HL-60 (cell line): ENCODE results near the gene KLHDC3.

Experiments used
- DNase-seq, 2 experiments: peaks; one replicate each; pipeline ENCODE4 v3.0.0-alpha.2; 2010 to 2020; ENCODE audit warnings: low read depth in 1 of 2, low spot score in 1 of 2
- H3K27ac ChIP-seq: fragments of 250-450 bp; sonication (Bioruptor Pico); replicated peaks from 2 replicates; pipeline ENCODE4 v1.5.1; 2020; ENCODE audit warnings: mild to moderate bottlenecking, moderate library complexity
- H3K27me3 ChIP-seq: fragments of 250-450 bp; sonication (Bioruptor Pico); 2 replicates; pipeline ENCODE4 v1.5.1; 2021; ENCODE audit warnings: mild to moderate bottlenecking, moderate library complexity; ENCODE audit not compliant: insufficient read depth, poor library complexity, severe bottlenecking
- H3K4me3 ChIP-seq: replicated peaks from 2 replicates; pipeline ENCODE4 v1.5.1; 2011; ENCODE audit warnings: mild to moderate bottlenecking, control low read depth, low read length; ENCODE audit not compliant: insufficient read depth
- GABPA ChIP-seq: IDR thresholded peaks from 2 replicates; pipeline ENCODE4 v1.6.1; 2012; ENCODE audit warnings: low read depth
- POLR2AphosphoS5 ChIP-seq: IDR thresholded peaks from 2 replicates; pipeline ENCODE4 v1.6.1; 2012; ENCODE audit warnings: low read depth
- REST ChIP-seq: IDR thresholded peaks from 2 replicates; pipeline ENCODE4 v1.6.1; 2012; ENCODE audit warnings: low read depth; ENCODE audit not compliant: insufficient replicate concordance
- SPI1 ChIP-seq: IDR thresholded peaks from 2 replicates; pipeline ENCODE4 v1.6.1; 2012; ENCODE audit warnings: low read depth, mild to moderate bottlenecking, borderline replicate concordance
- TF ChIP-seq, protein P1 (sequence below): IDR thresholded peaks from one replicate; pipeline ENCODE4 v1.5.1; 2011; ENCODE audit warnings: low read length, control low read depth, inconsistent platforms; ENCODE audit not compliant: insufficient read depth

Gene KLHDC3

GRCh38 chr6:43052842-43053544 lies 38.9 kb downstream of the KLHDC3 start:
- DNase-seq, result peak in 1 of 2 experiments; percentile 14
- Histone ChIP-seq H3K27ac (peak overlapping the region; percentile 91), H3K27me3 (no peaks in the 10 kb centered on the region), H3K4me3 (peak overlapping the region; percentile 66)
- TF ChIP-seq REST (no peak), SPI1 (no peak), POLR2AphosphoS5 (no peak)
- TF ChIP-seq, protein P1, sequence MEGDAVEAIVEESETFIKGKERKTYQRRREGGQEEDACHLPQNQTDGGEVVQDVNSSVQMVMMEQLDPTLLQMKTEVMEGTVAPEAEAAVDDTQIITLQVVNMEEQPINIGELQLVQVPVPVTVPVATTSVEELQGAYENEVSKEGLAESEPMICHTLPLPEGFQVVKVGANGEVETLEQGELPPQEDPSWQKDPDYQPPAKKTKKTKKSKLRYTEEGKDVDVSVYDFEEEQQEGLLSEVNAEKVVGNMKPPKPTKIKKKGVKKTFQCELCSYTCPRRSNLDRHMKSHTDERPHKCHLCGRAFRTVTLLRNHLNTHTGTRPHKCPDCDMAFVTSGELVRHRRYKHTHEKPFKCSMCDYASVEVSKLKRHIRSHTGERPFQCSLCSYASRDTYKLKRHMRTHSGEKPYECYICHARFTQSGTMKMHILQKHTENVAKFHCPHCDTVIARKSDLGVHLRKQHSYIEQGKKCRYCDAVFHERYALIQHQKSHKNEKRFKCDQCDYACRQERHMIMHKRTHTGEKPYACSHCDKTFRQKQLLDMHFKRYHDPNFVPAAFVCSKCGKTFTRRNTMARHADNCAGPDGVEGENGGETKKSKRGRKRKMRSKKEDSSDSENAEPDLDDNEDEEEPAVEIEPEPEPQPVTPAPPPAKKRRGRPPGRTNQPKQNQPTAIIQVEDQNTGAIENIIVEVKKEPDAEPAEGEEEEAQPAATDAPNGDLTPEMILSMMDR, result no peak

DNA sequence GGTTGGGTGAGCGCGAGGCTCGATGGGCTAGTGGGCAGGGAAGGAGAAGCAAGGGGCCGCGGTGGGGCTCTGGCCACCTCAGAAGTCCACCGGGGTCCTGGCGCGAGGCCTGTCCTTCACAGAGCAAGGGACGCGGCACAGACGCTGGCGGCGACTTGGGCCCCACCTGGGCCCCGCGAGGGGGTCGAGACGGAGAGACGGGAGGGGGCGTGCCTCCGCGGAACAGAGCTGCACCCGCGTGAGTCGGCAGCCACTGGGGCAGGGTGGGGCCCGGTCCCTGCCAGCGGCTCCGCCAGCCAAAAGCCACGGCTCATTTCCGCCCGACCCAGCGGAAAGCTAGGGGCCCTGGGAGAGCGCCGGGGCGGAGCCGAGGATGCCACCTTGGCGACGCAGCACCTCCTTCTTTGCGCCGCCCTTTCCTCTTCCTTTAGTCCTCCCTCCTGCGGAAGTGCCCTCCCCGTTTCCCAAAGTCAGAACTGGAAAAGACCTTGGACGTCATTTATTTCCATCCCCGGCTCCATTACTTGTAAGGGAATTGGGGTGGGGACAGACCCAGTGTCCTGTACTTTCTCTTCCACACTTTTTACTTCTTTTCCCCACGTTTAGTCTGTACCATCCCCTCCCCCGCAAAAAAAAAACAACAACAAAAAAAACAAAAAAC lies 39.6 kb downstream of the KLHDC3 start, which contains the start of gene CUL7:
TSS of gene CUL7 (minus strand) at position 307 of the 661 bp plus-strand sequence. CDS start 1,063 bp downstream, outside the sequence.
- peak; percentile 80 to 93 for DNase-seq
- TF ChIP-seq, protein P1, result no peak
- no peak for TF ChIP-seq REST
- peak; percentile 96 for TF ChIP-seq POLR2AphosphoS5
- peak; percentile 85 for TF ChIP-seq GABPA
- TF ChIP-seq SPI1, result peak; percentile 80; the same call in 1 of the 2 replicates
- Histone ChIP-seq H3K27ac (peak within 1 kb of the TSS; percentile 91), H3K27me3 (no peaks in the 10 kb centered on the region), H3K4me3 (peak within 1 kb of the TSS; percentile 66)

DNA sequence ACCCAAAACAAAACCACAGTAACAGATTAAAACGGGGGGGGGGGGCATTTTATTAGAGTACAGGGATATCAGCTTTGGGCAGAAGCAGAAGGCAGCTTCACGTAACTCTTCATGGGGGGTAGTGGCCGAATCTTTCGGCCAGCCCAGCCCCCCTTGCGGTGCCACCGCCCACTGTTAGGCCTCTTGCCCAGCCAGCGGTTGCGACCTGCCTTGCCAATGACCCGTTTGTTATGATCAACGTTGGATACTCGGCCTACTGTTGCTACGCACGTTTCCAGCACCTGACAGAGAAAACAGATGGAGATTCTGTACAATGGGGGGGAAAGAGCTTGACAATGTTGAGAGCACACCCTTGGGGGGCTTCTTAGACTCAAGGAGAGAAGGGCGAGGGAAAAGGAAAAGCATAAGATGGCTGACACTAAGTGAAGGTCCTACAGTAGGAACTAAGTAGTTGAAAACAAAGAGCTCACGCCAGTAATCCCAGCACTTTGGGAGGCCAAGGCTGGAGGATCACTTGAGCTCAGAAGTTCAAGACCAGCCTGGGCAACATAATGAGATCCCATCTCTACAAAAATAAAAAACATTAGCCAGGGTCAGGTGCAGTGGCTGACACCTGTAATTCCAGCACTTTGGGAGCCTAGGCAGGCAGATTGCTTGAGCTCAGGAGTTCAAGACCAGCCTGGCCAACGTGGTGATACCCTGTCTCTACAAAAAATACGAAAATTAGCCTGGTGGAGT lies 40.3 kb downstream of the KLHDC3 start:
- peak overlapping the region; percentile 66 for H3K4me3 ChIP-seq
- no peaks in the 10 kb centered on the region for H3K27me3 ChIP-seq
- TF ChIP-seq SPI1 (no peak), REST (no peak), POLR2AphosphoS5 (no peak), GABPA (no peak)
- TF ChIP-seq, protein P1, result no peak
- DNase-seq, result no peak
- H3K27ac ChIP-seq, result peak overlapping the region; percentile 91
